GM18517 (cell line): Measurements from ENCODE around the gene MB21D2.
"Not testable (repeated sequence)": the region's sequence is repeated elsewhere in the genome, so short reads cannot be mapped to it uniquely, and the experiment has no call there.

Experiments
- ATAC-seq: cut with Tn5 transposase; IDR thresholded peaks from one replicate; pipeline ENCODE4 v1.9.1; 2021; ENCODE audit warnings: mild to moderate bottlenecking, moderate library complexity; ENCODE audit not compliant: unreplicated experiment

The MB21D2 gene

DNA sequence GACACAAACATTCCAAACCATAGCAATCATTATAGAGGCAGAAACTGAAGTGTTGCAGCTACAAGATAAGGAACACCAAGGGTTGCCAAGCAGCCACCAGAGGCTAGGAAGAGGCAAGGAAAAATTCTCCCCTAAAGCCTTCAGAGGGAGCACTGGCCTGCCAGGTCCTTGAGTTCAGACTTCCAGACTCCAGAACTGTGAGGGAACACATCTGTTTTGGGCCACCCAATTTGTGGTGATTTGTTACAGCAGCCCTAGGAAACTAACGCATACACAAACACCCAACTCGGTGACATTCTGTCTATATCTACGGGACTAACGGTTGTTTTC is 54.6 kb downstream of the MB21D2 start:
- no peak for ATAC-seq

DNA sequence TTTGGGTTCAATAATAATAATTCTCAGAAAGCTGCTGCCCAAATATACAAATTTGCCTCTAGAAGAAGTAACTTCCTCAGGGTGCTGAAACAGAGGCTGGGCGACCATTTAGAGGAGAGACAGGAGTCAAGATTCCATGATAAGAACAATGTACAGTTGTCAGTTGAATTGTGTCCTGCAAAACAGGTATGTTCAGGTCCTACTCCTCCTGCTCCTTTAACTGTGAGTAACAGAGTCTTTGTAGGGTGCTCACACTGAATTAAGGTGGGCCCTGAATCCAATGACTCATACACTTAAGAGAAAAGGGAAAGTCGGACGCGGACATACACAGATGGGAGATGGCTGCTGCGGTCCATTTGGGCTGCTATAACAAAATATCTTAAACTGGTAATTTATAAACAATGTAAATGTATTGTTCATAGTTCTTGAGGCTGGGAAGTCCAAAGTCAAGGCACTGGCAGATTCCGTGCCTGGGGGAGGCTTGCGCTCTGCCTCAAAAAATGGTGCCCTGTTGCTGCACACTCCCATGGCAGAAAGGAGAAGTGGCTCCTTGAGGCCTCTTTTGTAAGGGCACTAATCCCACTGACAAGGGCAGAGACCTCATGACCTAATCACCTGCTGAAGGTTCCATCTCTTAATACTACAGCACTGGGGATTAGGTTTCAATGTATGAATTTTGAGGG is 55.1 kb downstream of the MB21D2 start:
- no peak for ATAC-seq

DNA sequence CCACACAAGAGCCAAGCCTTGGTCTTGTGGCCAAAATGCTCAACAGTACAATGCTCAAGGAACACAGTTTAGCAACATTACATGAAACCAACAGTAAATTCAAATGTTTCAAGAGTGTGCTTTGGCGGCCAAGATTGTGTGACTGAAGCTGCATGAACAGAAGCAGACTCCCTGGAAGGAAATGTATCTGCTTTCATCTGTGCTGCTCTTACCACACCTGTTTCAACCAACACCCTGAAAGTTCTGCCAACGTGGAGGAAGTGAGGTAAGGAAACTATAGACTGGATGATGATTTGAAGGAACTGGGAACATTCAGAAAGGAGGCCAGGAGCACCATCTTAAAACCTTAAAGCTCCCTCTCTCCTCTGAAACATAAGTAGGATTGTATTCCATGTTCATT is 55.7 kb downstream of the MB21D2 start:
- no peak for ATAC-seq

DNA sequence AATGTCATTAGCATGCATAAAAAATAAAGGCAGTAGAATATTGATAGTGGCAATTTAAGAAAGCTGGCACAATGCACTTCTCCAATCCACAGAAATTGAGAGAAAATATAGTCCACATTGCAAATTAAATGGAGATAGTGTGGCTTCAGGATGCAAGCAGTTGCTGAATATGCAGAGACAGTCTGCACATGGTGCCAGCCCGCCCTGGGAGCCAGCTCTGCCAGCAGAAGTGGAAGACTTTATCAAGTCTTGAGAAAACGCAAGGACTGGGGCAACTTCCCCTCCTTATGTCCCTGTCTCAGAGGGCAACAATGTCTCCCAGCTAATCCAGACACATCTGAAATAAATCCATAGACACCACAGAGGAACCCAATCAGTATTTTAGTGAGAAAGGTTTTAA is 57.2 kb downstream of the MB21D2 start:
- no peak for ATAC-seq

DNA sequence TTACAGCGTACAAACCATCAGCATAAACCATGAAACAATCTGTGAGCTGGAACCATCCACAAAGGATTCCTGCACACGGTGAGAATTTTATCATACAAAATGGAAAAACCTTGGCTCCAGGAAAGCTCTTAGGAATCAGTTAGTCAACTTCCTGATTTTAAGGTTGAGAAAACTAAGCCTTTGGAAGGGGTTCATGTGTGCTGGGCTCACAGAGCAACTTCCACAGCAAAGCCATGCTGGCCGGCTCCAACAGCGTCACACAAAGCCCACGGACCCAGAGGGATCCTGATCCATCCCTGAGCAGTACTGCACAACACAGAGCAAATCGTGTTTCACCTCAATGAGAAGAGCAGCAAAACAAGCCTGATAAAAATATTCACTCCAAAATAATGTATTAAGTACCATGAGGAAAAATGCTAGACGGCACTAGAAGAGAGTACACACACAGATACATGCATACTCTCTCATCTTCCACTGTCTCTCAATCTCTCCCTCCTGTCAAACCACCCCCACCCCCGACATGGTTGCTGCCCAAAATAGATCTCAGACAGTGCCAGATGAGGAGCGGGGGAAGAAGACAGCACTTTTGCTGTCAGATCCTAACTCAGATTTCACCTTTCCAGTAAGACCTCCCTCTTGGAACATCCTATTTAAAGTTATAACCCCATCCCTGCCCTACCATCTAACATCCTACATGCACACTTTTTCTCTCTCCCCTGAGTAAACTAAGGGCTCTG is 58.6 kb downstream of the MB21D2 start:
- no peak for ATAC-seq

DNA sequence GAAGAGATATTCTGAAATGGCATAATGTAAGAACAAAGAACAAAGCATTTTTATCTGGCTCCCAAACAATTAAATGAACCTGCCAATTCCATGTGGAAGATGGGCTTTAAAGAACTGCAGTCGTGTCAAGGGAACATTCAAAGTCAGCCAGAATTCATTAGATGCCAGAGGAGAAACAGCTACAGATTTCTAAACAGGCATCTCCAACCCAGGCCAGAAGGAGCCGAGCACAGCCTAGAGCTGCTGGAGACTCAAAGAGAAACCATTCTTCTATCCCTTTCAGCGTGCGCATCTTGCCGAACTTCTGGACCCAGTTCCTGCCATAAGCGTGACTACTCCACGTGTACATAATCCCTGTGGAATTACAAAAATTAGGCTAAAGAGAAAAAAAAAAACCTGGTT is 60.4 kb downstream of the MB21D2 start:
- no peak for ATAC-seq

DNA sequence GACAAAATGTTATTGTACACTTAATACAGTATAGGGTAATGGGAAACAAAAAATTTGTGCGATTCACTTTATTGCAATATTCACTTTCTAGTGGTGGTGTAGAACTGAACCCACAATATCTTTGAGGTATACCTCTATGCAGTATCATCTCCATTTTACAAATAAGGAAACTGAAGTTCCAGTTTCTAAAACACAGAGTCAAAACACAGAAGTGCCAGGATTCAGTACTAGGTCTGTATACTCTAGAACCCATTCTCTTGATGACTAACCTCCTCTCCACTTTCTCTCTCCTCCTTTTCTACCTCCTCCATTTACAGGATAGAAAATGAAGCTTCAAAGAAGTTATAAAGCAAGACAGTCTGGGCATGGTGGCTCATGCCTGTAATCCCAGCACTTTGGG is 62.2 kb downstream of the MB21D2 start:
- ATAC-seq = no peak

DNA sequence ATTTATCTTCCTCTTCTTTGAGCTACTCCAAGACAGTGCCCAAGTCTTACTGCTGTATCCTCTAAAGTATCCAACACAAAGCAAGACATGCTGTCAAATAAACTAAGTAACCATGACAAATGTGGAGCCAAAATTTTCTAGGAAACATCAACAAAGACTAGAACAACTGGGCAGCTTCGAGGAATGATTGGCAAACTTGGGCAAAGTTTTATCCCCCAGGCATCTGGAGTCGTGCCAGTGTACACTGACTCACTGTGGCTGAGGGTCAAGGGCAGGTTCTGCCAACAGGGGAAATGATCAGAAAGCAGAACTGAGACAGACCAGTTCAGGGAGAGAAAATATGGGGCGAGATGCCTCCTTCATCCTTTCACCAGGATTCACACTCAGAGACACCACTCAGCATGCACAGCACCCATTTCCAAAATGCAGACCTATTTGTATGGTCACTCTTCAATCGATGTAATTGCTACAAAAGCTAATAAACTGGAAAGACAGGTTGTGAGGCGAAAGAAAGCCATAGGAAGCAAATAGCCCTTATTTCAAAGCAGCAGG is 65.8 kb downstream of the MB21D2 start:
- ATAC-seq = peak; percentile 56

DNA sequence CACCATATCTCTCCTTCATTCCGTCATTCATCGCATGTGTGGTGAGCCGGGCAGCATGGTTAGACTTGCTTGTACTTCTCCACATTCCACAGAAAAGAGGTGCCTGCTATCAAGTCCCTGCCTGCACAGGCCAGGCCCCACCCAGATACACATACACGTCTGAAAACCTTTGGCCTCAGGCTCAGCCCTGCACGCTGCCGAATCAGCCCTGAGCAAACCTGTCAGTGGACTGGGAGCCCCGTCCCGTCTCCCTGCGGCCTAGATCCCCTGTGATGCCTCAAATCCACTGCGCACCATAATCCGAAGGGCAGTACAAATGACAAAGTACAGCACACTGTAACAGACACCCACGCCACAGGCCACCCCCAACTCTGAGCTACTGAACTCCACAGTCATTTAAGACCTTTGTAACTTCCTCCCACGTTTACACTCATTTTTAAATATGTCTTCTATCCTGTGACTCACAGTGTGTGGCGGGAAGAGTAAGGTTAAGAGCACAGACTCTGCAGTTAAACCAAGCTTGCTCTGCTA is 67.1 kb downstream of the MB21D2 start:
- peak; percentile 77 for ATAC-seq

DNA sequence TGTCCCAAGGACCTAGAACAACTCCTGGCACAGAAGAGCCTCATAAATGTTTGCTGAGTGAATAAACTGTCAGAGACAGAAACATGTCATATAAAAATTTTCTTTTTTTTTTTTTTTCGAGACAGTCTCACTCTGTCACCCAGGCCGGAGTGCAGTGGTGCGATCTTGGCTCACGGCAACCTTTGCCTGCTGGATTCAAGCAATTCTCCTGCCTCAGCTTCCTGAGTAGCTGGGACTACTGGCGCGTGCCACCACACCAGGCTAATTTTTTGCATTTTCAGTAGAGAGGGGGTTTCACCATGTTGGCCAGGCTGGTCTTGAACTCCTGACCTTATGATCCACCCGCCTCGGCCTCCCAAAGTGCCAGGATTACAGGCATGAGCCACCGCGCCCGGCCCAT is 67.8 kb downstream of the MB21D2 start:
- not testable (repeated sequence) for ATAC-seq

DNA sequence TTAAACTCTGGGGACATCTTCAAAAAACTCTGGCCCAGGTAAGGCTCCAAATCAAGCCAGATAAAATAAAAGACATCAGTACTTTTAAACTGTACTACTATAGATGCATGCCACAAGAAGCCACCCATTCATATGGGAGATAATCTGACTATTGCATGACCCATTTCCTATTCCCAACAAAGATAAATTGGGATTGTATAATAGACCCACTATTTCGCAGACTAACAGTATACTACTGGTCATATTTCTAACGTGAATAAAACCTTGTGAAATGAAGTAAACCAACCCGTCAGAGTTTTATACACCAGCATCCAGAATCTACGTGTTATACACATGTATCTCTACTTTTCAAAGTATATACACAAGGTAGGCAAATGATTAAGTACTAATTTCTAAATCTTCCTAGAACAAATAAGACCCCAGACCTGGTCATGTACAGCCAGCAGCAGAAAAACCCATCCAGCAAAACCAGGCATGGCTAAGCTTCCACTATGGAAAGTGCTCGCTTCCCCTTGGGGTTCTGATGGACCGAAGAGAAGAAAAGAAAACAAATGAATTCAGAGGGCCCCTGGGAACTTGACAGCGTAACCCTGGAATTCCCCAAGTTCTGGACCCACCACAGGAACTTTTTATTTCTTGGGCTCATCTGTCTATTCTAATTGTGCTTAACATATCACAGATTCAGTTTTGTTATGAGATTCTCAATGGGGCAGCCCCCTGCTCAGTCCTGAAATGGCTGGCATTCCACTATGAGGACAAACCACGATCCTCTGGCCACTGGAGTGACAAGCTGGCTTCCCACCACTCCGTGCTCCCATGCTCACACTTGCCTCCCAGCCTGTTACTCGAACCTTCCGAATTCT is 69.1 kb downstream of the MB21D2 start:
- ATAC-seq = no peak

DNA sequence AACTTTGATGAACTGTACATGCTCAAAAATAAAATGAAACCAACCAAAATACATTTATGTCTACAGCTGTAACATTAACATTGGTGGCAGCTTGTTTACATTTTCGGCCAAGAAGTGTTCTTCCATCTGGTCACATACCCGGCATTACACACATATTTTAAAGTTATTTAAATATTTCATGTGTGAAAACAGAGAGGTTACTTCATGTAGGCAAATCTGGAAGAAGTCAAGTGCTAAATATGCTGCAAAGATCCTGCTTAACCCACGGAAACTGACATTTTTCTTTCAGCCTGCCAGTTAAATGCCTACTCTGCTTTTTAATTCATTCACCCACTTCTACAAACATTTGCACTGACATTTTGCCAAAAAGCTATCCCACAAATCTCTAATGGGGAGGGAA is 69.7 kb downstream of the MB21D2 start:
- no peak for ATAC-seq

DNA sequence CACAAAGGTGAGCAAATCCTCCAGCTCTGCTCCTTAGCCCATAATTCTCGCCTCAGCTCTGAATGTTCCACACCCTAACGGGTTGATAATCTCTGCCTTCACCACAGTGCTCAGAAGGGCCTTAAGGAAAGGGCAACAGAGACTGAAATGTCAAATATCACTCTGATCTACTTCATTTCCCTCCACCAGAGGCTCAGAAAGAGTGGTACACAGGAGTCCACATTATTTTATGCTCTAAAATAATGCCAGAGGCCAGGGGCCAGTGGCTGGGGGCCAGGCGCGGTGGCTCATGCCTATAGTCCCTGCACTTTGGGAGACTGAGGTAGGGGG is 72.2 kb downstream of the MB21D2 start:
- no peak for ATAC-seq

DNA sequence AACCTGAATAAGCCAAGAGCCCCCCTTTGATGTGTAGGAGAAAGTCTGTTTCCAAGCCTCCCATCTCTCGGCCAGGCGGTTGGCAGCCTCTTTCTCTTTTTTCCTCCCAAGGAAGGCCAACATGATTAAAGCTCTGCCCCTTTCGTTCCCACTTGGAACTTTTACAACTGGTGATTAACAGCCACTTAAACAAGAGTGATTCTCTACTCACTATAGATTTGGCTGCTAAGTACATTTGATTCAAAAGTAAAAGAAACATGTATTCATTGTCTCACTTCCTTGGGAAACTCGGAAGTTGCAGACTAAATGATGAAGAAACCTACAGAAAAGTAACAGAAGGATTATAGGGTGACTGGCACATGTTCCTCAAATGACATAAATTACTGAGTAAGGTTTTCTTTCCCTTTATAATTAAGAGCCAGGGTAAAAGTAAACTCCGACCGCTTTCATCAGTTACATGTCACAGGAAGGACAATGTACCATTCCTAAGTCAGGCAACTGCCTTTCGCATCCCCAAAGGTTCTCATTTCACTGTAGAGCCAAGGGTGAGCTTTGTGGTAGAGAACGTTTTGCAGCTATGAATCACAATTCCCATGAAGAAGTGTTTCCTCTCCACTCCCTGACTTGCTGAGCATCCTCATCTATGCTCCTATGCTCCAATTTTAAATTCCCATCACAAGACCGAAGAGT is 72.7 kb downstream of the MB21D2 start:
- ATAC-seq = no peak

DNA sequence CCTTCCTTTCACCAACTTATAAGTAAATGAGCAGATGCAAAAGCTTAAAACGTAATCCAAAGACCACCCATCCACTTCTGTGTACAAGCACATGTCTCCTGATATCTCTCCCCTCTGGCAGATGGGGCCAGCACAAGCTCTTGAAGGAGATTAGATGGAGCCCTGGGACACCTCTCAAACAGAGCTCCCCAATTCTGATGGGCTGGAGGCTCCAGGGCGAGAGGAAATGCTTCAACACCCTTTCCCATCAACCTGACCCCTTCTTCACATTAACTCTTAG is 73.2 kb downstream of the MB21D2 start:
- no peak for ATAC-seq

DNA sequence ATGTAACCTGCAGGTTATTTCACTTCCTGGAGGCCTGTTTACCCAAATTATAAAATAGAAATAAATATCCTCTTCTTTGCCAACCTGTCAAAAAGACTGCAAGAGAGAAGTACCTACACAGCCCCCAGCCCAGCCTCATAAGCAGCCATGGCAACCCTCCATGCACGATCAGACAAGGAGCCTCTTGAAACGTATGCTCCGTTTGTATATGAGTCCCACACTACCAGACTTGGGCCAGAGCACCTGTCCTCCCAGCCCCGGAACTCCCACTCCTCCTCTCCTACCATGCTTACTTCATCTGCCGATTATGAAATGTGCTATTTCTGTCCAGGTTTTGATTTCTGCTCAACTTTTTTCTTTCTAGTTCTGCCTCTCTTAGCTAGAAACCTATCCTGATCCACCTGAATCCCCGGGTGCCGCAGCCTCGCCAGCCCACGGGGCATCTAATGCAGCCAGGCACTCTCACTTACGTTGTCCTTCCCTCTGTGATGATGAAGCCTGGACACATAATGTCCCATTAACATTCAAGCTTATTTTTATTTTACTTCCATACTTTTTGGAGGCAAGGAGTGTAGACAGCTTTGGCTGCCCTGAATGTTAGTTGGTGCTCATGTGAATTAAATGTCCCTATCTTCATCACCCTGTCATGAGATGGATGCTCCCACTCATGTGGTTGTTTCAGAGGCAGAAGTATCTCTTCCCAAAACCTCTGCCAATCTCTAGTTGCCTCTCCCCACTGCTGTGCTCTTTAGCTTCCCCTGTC is 73.8 kb downstream of the MB21D2 start:
- no peak for ATAC-seq

DNA sequence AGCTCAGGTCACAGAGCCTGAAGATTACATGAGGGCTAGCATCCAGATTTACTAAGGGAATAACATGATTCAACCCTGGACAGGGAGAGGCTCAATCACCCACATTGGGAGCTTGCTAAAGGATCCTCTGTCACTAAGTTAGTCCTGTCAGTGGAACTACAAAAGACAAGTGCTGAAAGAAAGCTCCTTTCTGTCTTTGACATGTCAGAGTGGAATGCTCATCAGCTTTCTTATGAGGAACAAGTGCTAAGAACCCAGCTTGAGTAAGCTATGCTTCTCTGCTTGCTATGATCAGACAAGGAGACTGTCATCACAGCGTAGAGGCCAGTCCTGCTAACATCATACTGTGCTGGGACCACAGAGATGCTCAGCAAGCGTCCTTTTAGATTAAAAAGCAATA is 74.5 kb downstream of the MB21D2 start:
- ATAC-seq = no peak

DNA sequence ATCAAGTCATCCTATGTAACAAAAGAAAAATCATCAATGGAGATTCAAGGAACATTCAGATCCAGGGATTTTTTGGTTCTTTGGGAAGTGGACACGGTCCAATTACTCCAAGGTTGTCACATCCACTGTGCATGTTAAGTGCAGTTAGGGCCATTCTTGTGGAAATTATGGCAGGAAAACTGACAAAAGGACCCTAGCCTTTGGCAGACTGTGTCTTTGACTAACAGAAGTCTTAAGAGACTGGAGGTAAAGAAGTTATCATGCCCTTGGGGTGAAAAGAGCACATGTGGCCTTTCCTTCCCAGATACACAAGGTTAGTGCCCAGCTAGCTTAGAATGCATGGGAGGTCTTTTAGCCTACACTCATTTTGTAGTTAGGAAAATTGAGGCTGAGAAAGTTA is 74.9 kb downstream of the MB21D2 start:
- ATAC-seq = no peak

DNA sequence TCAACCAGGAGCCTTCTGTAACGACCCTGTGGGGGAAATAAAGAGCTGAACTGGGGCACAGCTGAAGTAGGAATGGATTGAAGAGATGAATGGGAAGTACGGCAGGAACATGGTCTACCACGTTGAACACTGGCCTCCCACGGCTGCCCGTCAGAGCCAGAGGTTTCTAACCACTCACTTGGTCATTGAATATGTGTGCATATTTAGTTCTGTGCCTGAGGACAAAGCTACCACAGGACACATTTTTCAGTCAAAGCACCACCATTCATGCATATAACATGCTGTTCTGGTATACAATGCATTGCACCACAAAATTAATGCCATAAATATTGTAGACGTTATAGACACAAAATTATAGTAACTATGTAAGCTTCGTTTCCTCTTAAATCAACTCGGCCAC is 75.5 kb downstream of the MB21D2 start:
- ATAC-seq = no peak

DNA sequence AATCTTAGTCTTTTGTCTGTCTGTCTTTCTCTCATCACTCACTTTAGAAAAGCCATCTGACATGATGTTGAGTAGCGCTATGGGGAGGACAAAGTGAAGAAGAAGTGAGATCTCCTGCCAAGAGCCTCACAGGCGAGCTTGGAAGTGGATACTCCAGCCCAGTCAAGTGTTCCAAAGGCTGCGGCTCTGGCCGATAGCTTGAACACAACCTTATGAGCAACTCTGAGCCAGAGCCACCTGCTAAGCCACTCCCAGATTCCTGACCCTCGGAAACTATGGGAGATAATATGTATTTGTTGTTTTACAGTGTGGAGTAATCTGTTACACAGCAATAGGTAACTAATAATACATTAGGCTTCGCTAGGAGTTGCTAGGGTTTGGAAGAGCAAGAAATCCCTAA is 76.2 kb downstream of the MB21D2 start:
- ATAC-seq = no peak
